ENCODE results near the gene MT1HL1.

Gene MT1HL1

DNA sequence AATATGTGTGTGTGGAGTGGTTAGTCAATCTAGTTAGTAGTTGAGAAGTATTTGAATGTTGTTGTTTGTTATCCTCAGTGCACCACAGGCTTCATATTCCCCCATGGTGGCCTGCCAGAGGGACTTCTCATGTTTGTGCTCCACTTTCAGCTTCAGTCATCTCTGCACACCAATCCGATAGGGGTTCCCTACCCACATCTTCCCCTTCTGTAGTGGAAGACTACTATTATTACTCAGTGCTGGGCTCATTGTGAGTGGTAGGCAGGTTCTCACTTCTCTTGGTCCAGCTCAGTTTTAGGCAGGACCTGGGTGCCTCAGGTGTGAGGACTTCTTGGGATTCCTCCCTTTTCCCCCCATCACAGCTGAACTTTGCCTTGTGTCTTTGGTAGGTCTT is 14.2 kb downstream of the MT1HL1 start:
- Histone ChIP-seq H3K27ac (ENCODE audit: low read length) (no peak overlapping the region), H3K4me2 (ENCODE audit: low read depth, low read length) (no peak overlapping the region), H3K27me3 (replicated peaks; ENCODE audit: insufficient read depth, low read length) (no peaks in the 10 kb centered on the region), H3K9me3 (replicated peaks; ENCODE audit: insufficient read depth, low read length) (no peaks in the 10 kb centered on the region), H3K36me3 (replicated peaks; ENCODE audit: insufficient read depth, low read length) (no peaks in the 10 kb centered on the region; the same call in 1 of the 2 replicates), H3F3A (ENCODE audit: insufficient read depth, low read length) (no peaks in the 10 kb centered on the region), H3K4me3 (ENCODE audit: low read length) (no peak overlapping the region), H3K4me1 (ENCODE audit: low read length) (no peaks in the 10 kb centered on the region), H2AFZ (ENCODE audit: low read length) (no peak overlapping the region), H4K20me1 (ENCODE audit: insufficient read depth, low read length) (no peaks in the 10 kb centered on the region), H3K9ac (ENCODE audit: low read length) (no peak overlapping the region), H3K9me2 (replicated peaks; ENCODE audit: insufficient read depth, low read length) (no peaks in the 10 kb centered on the region), H3K79me2 (ENCODE audit: low read length) (no peaks in the 10 kb centered on the region)
- TF ChIP-seq, protein P1, sequence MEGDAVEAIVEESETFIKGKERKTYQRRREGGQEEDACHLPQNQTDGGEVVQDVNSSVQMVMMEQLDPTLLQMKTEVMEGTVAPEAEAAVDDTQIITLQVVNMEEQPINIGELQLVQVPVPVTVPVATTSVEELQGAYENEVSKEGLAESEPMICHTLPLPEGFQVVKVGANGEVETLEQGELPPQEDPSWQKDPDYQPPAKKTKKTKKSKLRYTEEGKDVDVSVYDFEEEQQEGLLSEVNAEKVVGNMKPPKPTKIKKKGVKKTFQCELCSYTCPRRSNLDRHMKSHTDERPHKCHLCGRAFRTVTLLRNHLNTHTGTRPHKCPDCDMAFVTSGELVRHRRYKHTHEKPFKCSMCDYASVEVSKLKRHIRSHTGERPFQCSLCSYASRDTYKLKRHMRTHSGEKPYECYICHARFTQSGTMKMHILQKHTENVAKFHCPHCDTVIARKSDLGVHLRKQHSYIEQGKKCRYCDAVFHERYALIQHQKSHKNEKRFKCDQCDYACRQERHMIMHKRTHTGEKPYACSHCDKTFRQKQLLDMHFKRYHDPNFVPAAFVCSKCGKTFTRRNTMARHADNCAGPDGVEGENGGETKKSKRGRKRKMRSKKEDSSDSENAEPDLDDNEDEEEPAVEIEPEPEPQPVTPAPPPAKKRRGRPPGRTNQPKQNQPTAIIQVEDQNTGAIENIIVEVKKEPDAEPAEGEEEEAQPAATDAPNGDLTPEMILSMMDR (IDR thresholded peaks at IDR 0.05; ENCODE audit: low read length), result no peak
- TF ChIP-seq EZH2phosphoT487 (IDR thresholded peaks at IDR 0.05; ENCODE audit: low read length) (no peak), EZH2 (optimal IDR thresholded peaks at IDR 0.05; ENCODE audit: low read depth, low read length) (no peak)
- DNase-seq, result no peak

DNA sequence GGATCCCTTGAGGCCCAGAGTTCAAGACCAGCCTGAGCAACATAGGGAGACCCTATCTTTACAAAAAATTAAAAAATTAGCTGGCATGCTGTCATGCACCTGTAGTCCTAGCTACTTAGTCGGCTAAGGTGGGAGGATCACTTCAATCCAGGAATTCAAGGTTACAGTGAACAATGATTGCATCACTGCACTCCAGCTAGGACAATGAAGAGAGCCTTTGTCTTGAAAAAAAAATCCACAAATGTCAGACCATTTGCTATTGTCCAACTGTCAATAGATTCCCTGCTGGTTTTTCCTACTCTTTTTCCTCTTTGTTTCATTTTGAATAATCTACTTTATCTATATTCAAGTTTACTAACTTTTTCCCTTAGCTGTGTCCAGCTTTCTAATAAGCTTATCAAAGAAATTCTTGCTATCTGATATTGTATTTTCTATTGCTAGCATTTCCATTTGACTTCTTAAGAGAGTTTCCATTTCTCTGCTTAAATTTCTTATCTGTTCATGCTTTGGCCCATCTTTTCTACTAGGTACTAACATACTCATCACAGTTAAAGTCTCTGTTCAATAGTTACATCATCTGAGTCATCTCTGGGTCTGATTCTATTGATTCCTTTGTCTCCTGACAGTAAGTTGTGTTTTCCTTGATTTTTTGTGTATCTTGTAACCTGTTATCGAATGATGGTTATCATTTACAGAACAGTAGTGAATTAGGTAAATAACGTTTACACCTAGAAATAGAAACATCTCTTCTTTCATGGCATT is 14.8 kb downstream of the MT1HL1 start:
- H4K20me1 ChIP-seq (ENCODE audit: insufficient read depth, low read length), result no peaks in the 10 kb centered on the region
- H3K4me3 ChIP-seq (ENCODE audit: low read length), result no peak overlapping the region
- TF ChIP-seq EZH2phosphoT487 (IDR thresholded peaks at IDR 0.05; ENCODE audit: low read length) (no peak), EZH2 (optimal IDR thresholded peaks at IDR 0.05; ENCODE audit: low read depth, low read length) (no peak)
- TF ChIP-seq, protein P1 (IDR thresholded peaks at IDR 0.05; ENCODE audit: low read length), result no peak
- H3K36me3 ChIP-seq (replicated peaks; ENCODE audit: insufficient read depth, low read length), result no peaks in the 10 kb centered on the region; the same call in 1 of the 2 replicates
- H3K9me3 ChIP-seq (replicated peaks; ENCODE audit: insufficient read depth, low read length), result no peaks in the 10 kb centered on the region
- no peak overlapping the region for H3K27ac ChIP-seq (ENCODE audit: low read length)
- no peaks in the 10 kb centered on the region for H3K27me3 ChIP-seq (replicated peaks; ENCODE audit: insufficient read depth, low read length)
- H3K4me2 ChIP-seq (ENCODE audit: low read depth, low read length), result no peak overlapping the region
- no peak for DNase-seq
- no peak overlapping the region for H2AFZ ChIP-seq (ENCODE audit: low read length)
- no peak overlapping the region for H3K9ac ChIP-seq (ENCODE audit: low read length)
- H3K4me1 ChIP-seq (ENCODE audit: low read length), result no peaks in the 10 kb centered on the region
- H3F3A ChIP-seq (ENCODE audit: insufficient read depth, low read length), result no peaks in the 10 kb centered on the region
- no peaks in the 10 kb centered on the region for H3K9me2 ChIP-seq (replicated peaks; ENCODE audit: insufficient read depth, low read length)
- no peaks in the 10 kb centered on the region for H3K79me2 ChIP-seq (ENCODE audit: low read length)

DNA sequence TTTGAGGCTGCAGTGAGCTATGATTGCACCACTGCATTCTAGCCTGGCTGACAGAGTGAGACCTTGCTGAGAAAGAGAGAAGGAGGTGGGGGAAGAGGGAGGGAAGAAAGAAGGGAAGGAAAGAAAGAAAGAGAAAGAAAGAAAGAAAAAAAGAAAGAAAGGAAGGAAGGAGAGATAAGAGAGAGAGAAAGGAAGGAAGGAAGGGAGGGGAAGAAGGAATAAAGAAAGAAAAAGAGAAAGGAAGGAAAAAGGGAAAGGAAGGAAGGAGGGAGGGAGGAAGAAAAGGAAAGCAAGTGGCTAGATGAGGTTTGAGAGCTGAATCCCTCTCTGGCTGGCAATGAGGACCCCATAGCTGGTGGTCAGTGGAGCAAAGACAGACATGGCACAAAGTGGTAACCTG is 20.4 kb downstream of the MT1HL1 start:
- no peaks in the 10 kb centered on the region for H3F3A ChIP-seq (ENCODE audit: insufficient read depth, low read length)
- no peak overlapping the region for H3K27ac ChIP-seq (ENCODE audit: low read length)
- DNase-seq, result no peak
- no peaks in the 10 kb centered on the region for H4K20me1 ChIP-seq (ENCODE audit: insufficient read depth, low read length)
- H2AFZ ChIP-seq (ENCODE audit: low read length), result no peak overlapping the region
- no peaks in the 10 kb centered on the region; the same call in 1 of the 2 replicates for H3K36me3 ChIP-seq (replicated peaks; ENCODE audit: insufficient read depth, low read length)
- no peaks in the 10 kb centered on the region for H3K27me3 ChIP-seq (replicated peaks; ENCODE audit: insufficient read depth, low read length)
- H3K79me2 ChIP-seq (ENCODE audit: low read length), result no peaks in the 10 kb centered on the region
- H3K4me1 ChIP-seq (ENCODE audit: low read length), result no peaks in the 10 kb centered on the region
- TF ChIP-seq EZH2phosphoT487 (IDR thresholded peaks at IDR 0.05; ENCODE audit: low read length), result no peak
- no peak for TF ChIP-seq EZH2 (optimal IDR thresholded peaks at IDR 0.05; ENCODE audit: low read depth, low read length)
- TF ChIP-seq, protein P1 (IDR thresholded peaks at IDR 0.05; ENCODE audit: low read length), result no peak
- no peak overlapping the region for H3K9ac ChIP-seq (ENCODE audit: low read length)
- no peaks in the 10 kb centered on the region for H3K9me2 ChIP-seq (replicated peaks; ENCODE audit: insufficient read depth, low read length)
- H3K9me3 ChIP-seq (replicated peaks; ENCODE audit: insufficient read depth, low read length), result no peaks in the 10 kb centered on the region
- H3K4me3 ChIP-seq (ENCODE audit: low read length), result no peak overlapping the region
- no peak overlapping the region for H3K4me2 ChIP-seq (ENCODE audit: low read depth, low read length)

Measured in MM.1S (cell line).